CD4-positive, alpha-beta T cell (primary cell): ENCODE measurements around the gene MRE11. TPM values are rescaled to one million over a fixed set of nuclear protein-coding genes. Genes with fewer than 3 reads are reported as not detected.
"Not testable (repeated sequence)": the region's sequence is repeated elsewhere in the genome, so short reads cannot be mapped to it uniquely, and the experiment has no call there.

Experiments
- ATAC-seq: fragments of 200-7000 bp; cut with Tn5 transposase; one replicate; pipeline ENCODE4 v1.10.0; 2022; ENCODE audit warnings: mild to moderate bottlenecking; ENCODE audit not compliant: poor library complexity
- CTCF ChIA-PET: fragments of 350-600 bp; sonication (Branson Sonifier 250); formaldehyde crosslinking; loops from one replicate; lab custom pipeline; 2021; ENCODE audit warnings: antibody characterized with exemption, inconsistent platforms; lab: Charles Lee
- POLR2A ChIA-PET: fragments of 350-600 bp; sonication (Branson Sonifier 250); formaldehyde crosslinking; loops from one replicate; lab custom pipeline; 2021; ENCODE audit warnings: antibody characterized with exemption, inconsistent platforms; lab: Charles Lee
- DNase-seq, 14 experiments: peaks; one replicate each; pipeline ENCODE4 v3.0.0-alpha.2; 2013 to 2020; ENCODE audit warnings: mixed read lengths in 2 of 14
- H3K27ac ChIP-seq, 2 donors: one replicate each; pipeline versions ENCODE4 v1.5.1 to v1.7.0; 2013; ENCODE audit warnings: low read length in 2 of 2, low read depth in 1 of 2, mild to moderate bottlenecking in 1 of 2
- H3K27me3 ChIP-seq, 2 experiments: 1 replicate in 1 of 2; 2 replicates in 1 of 2; pipeline versions ENCODE4 v1.6.1 to v1.7.0; 2013; ENCODE audit warnings: low read length in 2 of 2, control low read depth in 1 of 2, mild to moderate bottlenecking in 1 of 2, moderate library complexity in 1 of 2; ENCODE audit not compliant: insufficient read depth in 2 of 2, control insufficient read depth in 1 of 2
- H3K36me3 ChIP-seq: one replicate; pipeline ENCODE4 v1.6.1; 2013; ENCODE audit warnings: low read length, control low read depth; ENCODE audit not compliant: insufficient read depth
- H3K4me1 ChIP-seq: one replicate; pipeline ENCODE4 v1.6.1; 2013; ENCODE audit warnings: low read length, control low read depth; ENCODE audit not compliant: insufficient read depth
- H3K4me3 ChIP-seq: one replicate; pipeline ENCODE4 v1.5.1; 2013; ENCODE audit warnings: mild to moderate bottlenecking, low read length, moderate library complexity
- H3K9me3 ChIP-seq, 2 experiments: 1 replicate in 1 of 2; 2 replicates in 1 of 2; pipeline versions ENCODE4 v1.6.1 to v1.7.0; 2013; ENCODE audit warnings: low read length in 2 of 2, mild to moderate bottlenecking in 2 of 2, control low read depth in 1 of 2, moderate library complexity in 1 of 2; ENCODE audit not compliant: control insufficient read depth in 1 of 2, insufficient read depth in 1 of 2
- H3K27ac Mint-ChIP-seq: one replicate; pipeline ENCODE4 v1.8.0; 2020; ENCODE audit warnings: mixed read lengths
- H3K27me3 Mint-ChIP-seq: one replicate; pipeline ENCODE4 v1.8.0; 2021; ENCODE audit warnings: mixed read lengths
- H3K36me3 Mint-ChIP-seq: one replicate; pipeline ENCODE4 v1.8.0; 2021; ENCODE audit warnings: low read depth, mixed read lengths
- H3K4me1 Mint-ChIP-seq: one replicate; pipeline ENCODE4 v1.8.0; 2021; ENCODE audit warnings: low read depth, mixed read lengths
- H3K4me3 Mint-ChIP-seq: one replicate; pipeline ENCODE4 v1.8.0; 2020; ENCODE audit warnings: mild to moderate bottlenecking, mixed read lengths
- H3K9me3 Mint-ChIP-seq: one replicate; pipeline ENCODE4 v1.8.0; 2020; ENCODE audit warnings: mixed read lengths
- intact Hi-C, 2 experiments: fragments of 100-400 bp; cut with DNase I in 1 of 2; cut with micrococcal nuclease in 1 of 2; formaldehyde crosslinking; loops; one replicate each; pipeline versions ENCODE4 v1.15.1 to v1.9.0; 2023 to 2025; cut with DNase I, micrococcal nuclease
- total RNA-seq, 174 experiments: library from RNA in 2 of 174; stranded (reverse) in 2 of 174; gene quantifications; one replicate each; pipeline ENCODE4 v1.2.3 and lab custom pipeline; 2021 to 2026
- TF ChIP-seq, protein P1 (sequence below): fragments of 200-600 bp; IDR thresholded peaks from one replicate; pipeline ENCODE4 v1.8.0; 2022; ENCODE audit warnings: antibody characterized with exemption, mild to moderate bottlenecking

The MRE11 gene
- total RNA-seq, 2 experiments from 2014 or later: 17.0 to 18.6 TPM

DNA sequence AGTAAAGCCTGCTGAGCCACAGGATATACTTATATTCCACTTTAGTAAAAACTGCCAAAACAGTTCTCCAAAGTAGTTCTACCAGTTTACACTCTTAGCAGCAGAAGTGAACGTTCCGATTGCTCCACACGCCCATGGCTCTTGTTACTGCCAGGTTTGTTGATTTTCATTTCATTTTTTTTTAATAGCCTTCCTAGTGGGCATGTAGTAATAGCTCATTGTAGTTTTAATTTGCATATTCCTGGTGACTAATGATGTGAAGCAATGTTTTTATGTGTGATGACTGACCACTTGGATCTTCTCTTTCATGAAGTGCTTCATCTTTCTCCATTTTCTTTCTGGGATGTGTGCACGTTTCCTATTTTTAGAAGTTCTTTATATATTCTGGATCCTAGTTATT, 13.8 kb upstream of the MRE11 start:
- H3K4me3 Mint-ChIP-seq: no peak overlapping the region
- POLR2A ChIA-PET: no interaction called here
- H3K27me3 Mint-ChIP-seq: peaks cover 35% of the 10 kb centered on the region

DNA sequence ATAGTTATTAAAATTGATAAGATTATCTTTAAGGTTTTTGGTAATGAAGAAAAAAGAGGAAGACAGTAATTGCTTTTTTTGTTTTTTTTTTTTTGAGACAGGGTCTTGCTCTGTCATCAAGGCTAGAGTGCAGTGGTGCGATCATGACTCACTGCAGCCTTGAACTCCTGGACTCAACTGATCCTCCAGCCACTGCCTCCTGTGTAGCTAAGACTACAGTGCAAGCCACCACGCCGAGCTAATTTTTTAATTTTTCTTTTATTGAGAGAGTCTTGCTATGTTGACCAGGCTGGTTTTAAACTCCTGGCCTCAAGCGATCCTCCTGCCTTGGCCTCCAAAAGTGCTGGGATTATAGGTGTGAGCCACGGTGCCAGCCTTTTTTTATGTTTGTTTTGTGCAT, 12.9 kb upstream of the MRE11 start:
- H3K4me1 Mint-ChIP-seq, H3K9me3 Mint-ChIP-seq, DNase-seq, H3K4me1 ChIP-seq, ATAC-seq, POLR2A ChIA-PET, H3K4me3 Mint-ChIP-seq, H3K27ac ChIP-seq, H3K36me3 ChIP-seq, CTCF ChIA-PET, H3K27ac Mint-ChIP-seq, H3K4me3 ChIP-seq, H3K9me3 ChIP-seq: not testable (repeated sequence)
- Mint-ChIP-seq H3K27me3 (peaks cover 25% of the 10 kb centered on the region), H3K36me3 (peaks cover 12% of the 10 kb centered on the region)
- H3K27me3 ChIP-seq: peaks cover 4 to 13% of the 10 kb centered on the region in 2 experiments
- intact Hi-C loops: loop anchor here (2.0 to 10.0 kb wide), 4 partner anchors 182 to 1562 kb away; no protein-coding TSS in a partner anchor

More for the DNA sequence above, 13.8 kb upstream of the MRE11 start:
- H3K27ac ChIP-seq: no peak overlapping the region
- no peaks in the 10 kb centered on the region for H3K9me3 ChIP-seq
- intact Hi-C loops: loop anchor here (2.0 to 10.0 kb wide), 4 partner anchors 183 to 1563 kb away; no protein-coding TSS in a partner anchor
- H3K36me3 Mint-ChIP-seq: peaks cover 6% of the 10 kb centered on the region
- peaks cover 8% of the 10 kb centered on the region for H3K4me1 ChIP-seq
- no peak for ATAC-seq
- no peak overlapping the region for H3K4me3 ChIP-seq
- H3K27me3 ChIP-seq: peaks cover 6 to 13% of the 10 kb centered on the region in 2 experiments
- DNase-seq: no peak
- peaks cover 8% of the 10 kb centered on the region for H3K4me1 Mint-ChIP-seq
- TF ChIP-seq, protein P1, sequence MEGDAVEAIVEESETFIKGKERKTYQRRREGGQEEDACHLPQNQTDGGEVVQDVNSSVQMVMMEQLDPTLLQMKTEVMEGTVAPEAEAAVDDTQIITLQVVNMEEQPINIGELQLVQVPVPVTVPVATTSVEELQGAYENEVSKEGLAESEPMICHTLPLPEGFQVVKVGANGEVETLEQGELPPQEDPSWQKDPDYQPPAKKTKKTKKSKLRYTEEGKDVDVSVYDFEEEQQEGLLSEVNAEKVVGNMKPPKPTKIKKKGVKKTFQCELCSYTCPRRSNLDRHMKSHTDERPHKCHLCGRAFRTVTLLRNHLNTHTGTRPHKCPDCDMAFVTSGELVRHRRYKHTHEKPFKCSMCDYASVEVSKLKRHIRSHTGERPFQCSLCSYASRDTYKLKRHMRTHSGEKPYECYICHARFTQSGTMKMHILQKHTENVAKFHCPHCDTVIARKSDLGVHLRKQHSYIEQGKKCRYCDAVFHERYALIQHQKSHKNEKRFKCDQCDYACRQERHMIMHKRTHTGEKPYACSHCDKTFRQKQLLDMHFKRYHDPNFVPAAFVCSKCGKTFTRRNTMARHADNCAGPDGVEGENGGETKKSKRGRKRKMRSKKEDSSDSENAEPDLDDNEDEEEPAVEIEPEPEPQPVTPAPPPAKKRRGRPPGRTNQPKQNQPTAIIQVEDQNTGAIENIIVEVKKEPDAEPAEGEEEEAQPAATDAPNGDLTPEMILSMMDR: no peak
- CTCF ChIA-PET: no interaction called here
- no peak overlapping the region for H3K27ac Mint-ChIP-seq
- no peaks in the 10 kb centered on the region for H3K36me3 ChIP-seq
- H3K9me3 Mint-ChIP-seq: no peaks in the 10 kb centered on the region

DNA sequence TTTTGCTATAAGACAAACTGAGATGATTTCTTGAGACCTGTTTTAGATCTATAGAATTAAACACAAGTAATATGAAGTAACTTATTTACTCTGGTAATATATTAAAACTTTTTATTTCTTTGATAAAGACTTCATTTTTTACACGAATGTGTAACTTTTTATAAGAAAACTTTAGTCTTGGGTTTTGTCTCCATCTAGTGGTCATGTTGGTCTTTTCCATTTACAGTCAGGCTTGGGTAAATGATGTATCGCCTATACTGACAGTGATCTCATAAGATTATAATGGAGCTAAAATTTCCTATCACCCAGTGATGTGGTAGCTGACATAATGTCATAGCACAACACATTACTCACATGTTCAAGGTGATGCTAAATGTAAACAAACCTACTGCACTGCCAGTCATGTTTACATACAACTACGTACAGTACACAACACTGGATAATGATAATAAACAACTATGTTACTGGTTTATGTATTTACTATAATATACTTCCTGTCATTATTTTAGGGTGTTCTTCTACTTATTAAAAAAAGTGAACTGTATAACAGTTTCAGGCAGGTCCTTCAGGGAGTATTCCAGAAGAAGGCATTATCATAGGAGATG, 11.1 kb upstream of the MRE11 start:
- Histone ChIP-seq H3K9me3 (no peaks in the 10 kb centered on the region), H3K36me3 (peaks cover 21% of the 10 kb centered on the region), H3K27ac (no peak overlapping the region), H3K27me3 (no peaks in the 10 kb centered on the region), H3K4me1 (no peaks in the 10 kb centered on the region), H3K4me3 (no peak overlapping the region)
- intact Hi-C loops: loop anchor here (1.0 to 10.0 kb wide), 6 partner anchors 180 to 1560 kb away; partner anchors contain the start of genes CWC15 (in 1 of the 2) and KDM4D (in 1 of the 2)
- TF ChIP-seq, protein P1: peak; percentile 85
- peak in 3 of 14 experiments; percentile 58 to 75 (median 72) for DNase-seq
- Mint-ChIP-seq H3K9me3 (no peaks in the 10 kb centered on the region), H3K4me1 (no peaks in the 10 kb centered on the region), H3K27ac (no peak overlapping the region), H3K4me3 (no peak overlapping the region), H3K27me3 (peaks cover 11% of the 10 kb centered on the region), H3K36me3 (peaks cover 29% of the 10 kb centered on the region)
- CTCF ChIA-PET: interaction anchor here (1.2 to 1.4 kb wide), 2 partner anchors 10 to 12 kb away, joined by 3 to 4 read pairs; no protein-coding TSS in a partner anchor
- ATAC-seq: peak; percentile 43
- POLR2A ChIA-PET: interaction anchor here (1.0 kb wide), 1 partner anchor 11 kb away, joined by 3 read pairs; the partner anchor contains the start of genes ANKRD49 and MRE11
